H9 (cell line): Measurements from ENCODE around the gene PRKCD. TPM values are rescaled to one million over a fixed set of nuclear protein-coding genes. Genes with fewer than 3 reads are reported as not detected.

Source experiments
- DNase-seq: peaks from one replicate; pipeline ENCODE4 v3.0.0-alpha.2; 2017
- H2AFZ ChIP-seq: one replicate; pipeline ENCODE4 v1.6.1; 2013; ENCODE audit warnings: mild to moderate bottlenecking, low read length, control low read depth, moderate library complexity
- H2AK5ac ChIP-seq: 2 replicates; pipeline ENCODE4 v1.6.1; 2013; ENCODE audit warnings: low read length, control low read depth, mixed read lengths; ENCODE audit not compliant: insufficient read length
- H2BK120ac ChIP-seq: one replicate; pipeline ENCODE4 v1.6.1; 2013; ENCODE audit warnings: low read depth, mild to moderate bottlenecking, low read length, control low read depth, inconsistent platforms; ENCODE audit not compliant: poor library complexity, severe bottlenecking
- H2BK12ac ChIP-seq: 2 replicates; pipeline ENCODE4 v1.6.1; 2013; ENCODE audit warnings: low read length, control low read depth, mixed read lengths, low read depth; ENCODE audit not compliant: insufficient read length
- H2BK15ac ChIP-seq: 2 replicates; pipeline ENCODE4 v1.6.1; 2013; ENCODE audit warnings: low read depth, low read length, control low read depth
- H2BK20ac ChIP-seq: one replicate; pipeline ENCODE4 v1.6.1; 2013; ENCODE audit warnings: low read depth, mild to moderate bottlenecking, low read length, control low read depth, inconsistent platforms; ENCODE audit not compliant: poor library complexity, severe bottlenecking
- H2BK5ac ChIP-seq: 2 replicates; pipeline ENCODE4 v1.6.1; 2013; ENCODE audit warnings: low read length, control low read depth, mixed read lengths; ENCODE audit not compliant: insufficient read length
- H3K14ac ChIP-seq: 2 replicates; pipeline ENCODE4 v1.6.1; 2013; ENCODE audit warnings: low read length, control low read depth; ENCODE audit not compliant: insufficient read depth
- H3K18ac ChIP-seq: 2 replicates; pipeline ENCODE4 v1.6.1; 2013; ENCODE audit warnings: low read depth, mild to moderate bottlenecking, mixed read lengths, low read length, control low read depth; ENCODE audit not compliant: insufficient read length
- H3K23ac ChIP-seq: 2 replicates; pipeline ENCODE4 v1.6.1; 2013; ENCODE audit warnings: low read length, control low read depth, mixed read lengths, low read depth; ENCODE audit not compliant: insufficient read length
- H3K23me2 ChIP-seq: 2 replicates; pipeline ENCODE4 v1.6.1; 2013; ENCODE audit warnings: low read depth, mild to moderate bottlenecking, mixed read lengths, low read length, control low read depth; ENCODE audit not compliant: insufficient read length, poor library complexity, severe bottlenecking
- H3K27ac ChIP-seq: 2 replicates; pipeline ENCODE4 v1.5.1; 2013; ENCODE audit warnings: low read length, control low read depth, mixed read lengths, low read depth; ENCODE audit not compliant: insufficient read length
- H3K27me3 ChIP-seq: 2 replicates; pipeline ENCODE4 v1.6.1; 2013; ENCODE audit warnings: low read length, control low read depth, inconsistent platforms; ENCODE audit not compliant: insufficient read depth
- H3K4ac ChIP-seq: 2 replicates; pipeline ENCODE4 v1.6.1; 2013; ENCODE audit warnings: low read depth, mild to moderate bottlenecking, control low read depth, inconsistent platforms, low read length, moderate library complexity
- H3K4me1 ChIP-seq: 2 replicates; pipeline ENCODE4 v1.6.1; 2013; ENCODE audit warnings: low read length, control low read depth, inconsistent platforms; ENCODE audit not compliant: insufficient read depth
- H3K4me2 ChIP-seq: 2 replicates; pipeline ENCODE4 v1.6.1; 2013; ENCODE audit warnings: low read length, control low read depth, mixed read lengths; ENCODE audit not compliant: insufficient read length, insufficient read depth
- H3K56ac ChIP-seq: 2 replicates; pipeline ENCODE4 v1.6.1; 2013; ENCODE audit warnings: low read depth, mild to moderate bottlenecking, mixed read lengths, low read length, control low read depth; ENCODE audit not compliant: insufficient read length
- H3K79me1 ChIP-seq: 2 replicates; pipeline ENCODE4 v1.6.1; 2013; ENCODE audit warnings: low read depth, mild to moderate bottlenecking, moderate library complexity, low read length, control low read depth, inconsistent platforms; ENCODE audit not compliant: insufficient read depth, poor library complexity, severe bottlenecking
- H3K79me2 ChIP-seq: 2 replicates; pipeline ENCODE4 v1.6.1; 2013; ENCODE audit warnings: low read length, control low read depth, inconsistent platforms; ENCODE audit not compliant: insufficient read depth
- H3K9ac ChIP-seq: 2 replicates; pipeline ENCODE4 v1.6.1; 2013; ENCODE audit warnings: low read length, control low read depth, mixed read lengths; ENCODE audit not compliant: insufficient read length; ENCODE audit errors: extremely low read depth
- H3K9me3 ChIP-seq: one replicate; pipeline ENCODE4 v1.6.1; 2013; ENCODE audit warnings: low read depth, low read length, inconsistent platforms; ENCODE audit not compliant: control insufficient read depth
- H3T11ph ChIP-seq: one replicate; pipeline ENCODE4 v1.6.1; 2013; ENCODE audit warnings: mild to moderate bottlenecking, low read length, control low read depth, inconsistent platforms
- H4K20me1 ChIP-seq: one replicate; pipeline ENCODE4 v1.6.1; 2013; ENCODE audit not compliant: control insufficient read depth, insufficient read length, insufficient read depth
- H4K5ac ChIP-seq: 2 replicates; pipeline ENCODE4 v1.6.1; 2013; ENCODE audit warnings: low read depth, mild to moderate bottlenecking, mixed read lengths, low read length, control low read depth; ENCODE audit not compliant: insufficient read length
- H4K8ac ChIP-seq: replicated peaks from 2 replicates; pipeline ENCODE4 v1.6.1; 2013; ENCODE audit warnings: low read length, control low read depth, mixed read lengths, low read depth; ENCODE audit not compliant: insufficient read length
- H4K91ac ChIP-seq: 2 replicates; pipeline ENCODE4 v1.6.1; 2013; ENCODE audit warnings: low read depth, mild to moderate bottlenecking, moderate library complexity, mixed read lengths, low read length, control low read depth; ENCODE audit not compliant: insufficient read length
- H3K27ac Mint-ChIP-seq, 3 experiments: 2 replicates in 2 of 3; 3 replicates in 1 of 3; pipeline ENCODE4 v1.8.0; 2020 to 2021; ENCODE audit warnings: mixed read lengths in 3 of 3, mild to moderate bottlenecking in 1 of 3, moderate library complexity in 1 of 3
- H3K27me3 Mint-ChIP-seq: 2 replicates; pipeline ENCODE4 v1.8.0; 2021; ENCODE audit warnings: low read depth, mild to moderate bottlenecking, moderate library complexity, mixed read lengths
- H3K36me3 Mint-ChIP-seq, 3 experiments: 2 replicates in 2 of 3; 3 replicates in 1 of 3; pipeline ENCODE4 v1.8.0; 2020 to 2021; ENCODE audit warnings: low read depth in 3 of 3, mixed read lengths in 3 of 3; ENCODE audit not compliant: insufficient read depth in 1 of 3
- H3K4me1 Mint-ChIP-seq, 2 experiments: 2 replicates each; pipeline ENCODE4 v1.8.0; 2020; ENCODE audit warnings: mixed read lengths in 2 of 2
- H3K4me3 Mint-ChIP-seq, 2 experiments: 2 replicates in 1 of 2; 3 replicates in 1 of 2; pipeline ENCODE4 v1.8.0; 2020 to 2021; ENCODE audit warnings: mild to moderate bottlenecking in 2 of 2, mixed read lengths in 2 of 2, moderate library complexity in 1 of 2
- H3K9me3 Mint-ChIP-seq, 2 experiments: 2 replicates in 1 of 2; 3 replicates in 1 of 2; pipeline ENCODE4 v1.8.0; 2020; ENCODE audit warnings: mild to moderate bottlenecking in 2 of 2, mixed read lengths in 2 of 2, moderate library complexity in 1 of 2
- WGBS: extraction: QIAGEN DNeasy Blood & Tissue Kit; methylation state at CpG from one replicate; pipeline ENCODE4 v1.1.7; 2013; ENCODE audit warnings: missing lambda C conversion rate, low lambda C conversion rate, mixed read lengths; ENCODE audit not compliant: insufficient read length; ENCODE audit errors: extremely low coverage; 5-methylcytosine and 5-hydroxymethylcytosine counted together
- total RNA-seq: library from RNA; stranded (reverse); gene quantifications from 2 replicates; pipeline ENCODE4 v1.2.1, GENCODE V29; 2021
- TF ChIP-seq, protein P1 (sequence below): fragments of 200-600 bp; sonication (generic); conservative IDR thresholded peaks from 3 replicates; pipeline ENCODE4 v1.8.0; 2021; ENCODE audit warnings: antibody characterized with exemption, mild to moderate bottlenecking

The PRKCD gene
- total RNA-seq, 1 experiment from 2014 or later, result 23.7 TPM

DNA sequence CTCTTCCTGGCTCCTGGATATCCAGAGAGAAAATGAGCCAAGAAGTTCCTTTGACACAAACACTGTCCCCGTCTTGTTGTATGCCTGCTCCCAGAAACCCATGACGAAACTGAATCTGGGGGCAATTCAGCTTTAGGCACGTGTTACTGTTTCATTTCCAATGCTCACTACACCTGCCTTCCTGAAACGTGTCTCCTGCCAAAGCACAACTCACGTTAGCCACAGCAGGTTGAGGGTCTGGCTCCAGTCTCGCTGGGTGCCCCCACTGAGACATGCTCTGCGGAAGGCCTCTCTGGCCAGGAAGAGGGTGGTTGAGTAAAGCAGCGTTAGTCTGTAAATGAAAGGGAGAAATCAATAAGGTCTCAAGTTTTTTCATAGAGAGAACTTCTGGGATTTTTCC is 37.5 kb upstream of the PRKCD start:
- Histone ChIP-seq H2AFZ (no peak overlapping the region), H3K79me2 (no peaks in the 10 kb centered on the region), H3K23me2 (no peaks in the 10 kb centered on the region), H2BK12ac (no peak overlapping the region), H3K4me2 (no peak overlapping the region), H4K20me1 (no peaks in the 10 kb centered on the region), H3K27ac (no peak overlapping the region), H3K9me3 (no peaks in the 10 kb centered on the region), H3K56ac (no peak overlapping the region), H2BK120ac (no peak overlapping the region), H3K4me1 (no peaks in the 10 kb centered on the region), H3K23ac (no peak overlapping the region), H4K8ac (no peak overlapping the region), H3K18ac (no peak overlapping the region), H3K9ac (no peak overlapping the region), H2BK15ac (no peak overlapping the region), H3K14ac (no peak overlapping the region), H3K79me1 (no peaks in the 10 kb centered on the region), H4K91ac (no peak overlapping the region), H3K4ac (no peak overlapping the region), H4K5ac (no peak overlapping the region), H2BK20ac (no peak overlapping the region), H2BK5ac (no peak overlapping the region), H3K27me3 (no peaks in the 10 kb centered on the region), H2AK5ac (no peak overlapping the region), H3T11ph (no peak overlapping the region)
- Mint-ChIP-seq H3K27ac (no peak overlapping the region), H3K27me3 (no peaks in the 10 kb centered on the region), H3K4me3 (no peak overlapping the region), H3K4me1 (no peaks in the 10 kb centered on the region), H3K36me3 (peaks cover 16 to 65% (median 58%) of the 10 kb centered on the region in 3 experiments; a peak in 6 of 7 replicates), H3K9me3 (no peaks in the 10 kb centered on the region)
- no peak for DNase-seq
- WGBS, result no CpG with 5 or more reads among the region's 8 CpGs
- TF ChIP-seq, protein P1, sequence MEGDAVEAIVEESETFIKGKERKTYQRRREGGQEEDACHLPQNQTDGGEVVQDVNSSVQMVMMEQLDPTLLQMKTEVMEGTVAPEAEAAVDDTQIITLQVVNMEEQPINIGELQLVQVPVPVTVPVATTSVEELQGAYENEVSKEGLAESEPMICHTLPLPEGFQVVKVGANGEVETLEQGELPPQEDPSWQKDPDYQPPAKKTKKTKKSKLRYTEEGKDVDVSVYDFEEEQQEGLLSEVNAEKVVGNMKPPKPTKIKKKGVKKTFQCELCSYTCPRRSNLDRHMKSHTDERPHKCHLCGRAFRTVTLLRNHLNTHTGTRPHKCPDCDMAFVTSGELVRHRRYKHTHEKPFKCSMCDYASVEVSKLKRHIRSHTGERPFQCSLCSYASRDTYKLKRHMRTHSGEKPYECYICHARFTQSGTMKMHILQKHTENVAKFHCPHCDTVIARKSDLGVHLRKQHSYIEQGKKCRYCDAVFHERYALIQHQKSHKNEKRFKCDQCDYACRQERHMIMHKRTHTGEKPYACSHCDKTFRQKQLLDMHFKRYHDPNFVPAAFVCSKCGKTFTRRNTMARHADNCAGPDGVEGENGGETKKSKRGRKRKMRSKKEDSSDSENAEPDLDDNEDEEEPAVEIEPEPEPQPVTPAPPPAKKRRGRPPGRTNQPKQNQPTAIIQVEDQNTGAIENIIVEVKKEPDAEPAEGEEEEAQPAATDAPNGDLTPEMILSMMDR, result no peak
